ENCODE data around the gene EML3. TPM values are rescaled to one million over a fixed set of nuclear protein-coding genes. Genes with fewer than 3 reads are reported as not detected.
"Not testable (repeated sequence)": the region's sequence is repeated elsewhere in the genome, so short reads cannot be mapped to it uniquely, and the experiment has no call there.

EML3 gene
- total RNA-seq, 1 donor from 2014 or later, result 25.2 TPM

DNA sequence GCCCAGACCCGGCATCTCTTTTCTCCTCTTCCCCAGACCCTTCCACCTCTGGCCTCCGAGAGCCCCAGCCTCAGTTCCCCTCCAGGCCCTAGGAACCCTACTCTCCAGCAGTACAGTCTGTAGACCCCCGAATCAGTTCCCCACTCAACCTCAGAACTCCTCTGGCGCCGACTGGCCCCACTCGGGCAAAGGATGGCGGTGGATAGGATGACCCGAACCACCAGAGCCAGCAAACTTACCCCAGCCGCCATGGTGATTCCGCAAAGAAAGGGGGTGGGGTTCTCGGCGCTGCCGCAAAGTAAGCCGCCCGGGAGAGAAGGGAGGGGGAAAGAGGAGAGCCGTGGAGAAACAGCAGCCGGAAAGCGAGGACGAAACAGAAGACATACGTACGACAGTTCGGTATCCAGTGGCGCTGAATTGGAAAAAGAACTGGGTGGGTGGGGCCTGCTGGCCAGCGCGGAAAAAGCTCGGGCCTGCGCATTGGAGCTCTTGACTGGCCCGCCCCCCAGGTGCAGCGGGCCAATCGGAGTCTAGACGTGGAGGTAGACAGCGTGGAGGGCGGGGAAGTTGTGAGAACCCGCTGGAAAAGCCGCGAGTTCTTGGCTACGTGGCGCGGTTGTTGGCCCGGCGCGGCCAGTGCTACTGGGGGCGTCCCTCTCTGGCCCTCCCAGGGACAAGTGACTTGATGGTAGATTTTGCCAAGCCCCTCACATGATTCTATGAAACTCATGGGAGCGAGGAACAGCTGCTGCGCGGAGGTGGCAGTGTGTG is 38.8 kb downstream of the EML3 start, which contains the start of gene EEF1G:
EEF1G (minus strand) TSS at position 300 of the 771 bp plus-strand sequence; CDS start at position 251, 49 bp downstream.
- DNase-seq (ENCODE audit: low read depth in 2 of 2), result peak; percentile 100

GRCh38 chr11:62573006-62573591 is 39.5 kb downstream of the EML3 start:
- peak; percentile 31 to 53 for DNase-seq (ENCODE audit: low read depth in 2 of 2)

- DNase-seq (ENCODE audit: low read depth in 2 of 2), result no peak
Measured at GRCh38 chr11:62572431-62572830, 40.1 kb downstream of the EML3 start.

DNA sequence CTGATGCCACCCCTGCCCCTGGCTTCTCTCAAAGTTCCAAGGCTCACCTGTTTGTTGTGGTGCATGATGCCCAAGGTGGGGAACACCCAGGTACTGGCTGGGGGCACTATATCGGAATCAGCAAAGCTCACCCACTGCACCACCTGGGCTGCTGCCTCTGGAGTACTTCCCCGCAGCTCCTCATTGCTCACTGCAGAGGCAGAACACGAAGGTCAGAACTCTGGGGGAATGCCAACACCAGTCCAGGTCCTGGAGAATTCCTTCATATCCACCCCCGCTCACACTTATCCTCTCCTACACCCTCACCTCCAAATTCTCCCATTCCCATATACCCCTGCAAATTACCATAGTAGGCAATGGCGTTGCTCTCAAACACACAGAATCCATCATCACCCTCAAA is 41.1 kb downstream of the EML3 start:
- not testable (repeated sequence) for DNase-seq (ENCODE audit: low read depth in 2 of 2)

DNA sequence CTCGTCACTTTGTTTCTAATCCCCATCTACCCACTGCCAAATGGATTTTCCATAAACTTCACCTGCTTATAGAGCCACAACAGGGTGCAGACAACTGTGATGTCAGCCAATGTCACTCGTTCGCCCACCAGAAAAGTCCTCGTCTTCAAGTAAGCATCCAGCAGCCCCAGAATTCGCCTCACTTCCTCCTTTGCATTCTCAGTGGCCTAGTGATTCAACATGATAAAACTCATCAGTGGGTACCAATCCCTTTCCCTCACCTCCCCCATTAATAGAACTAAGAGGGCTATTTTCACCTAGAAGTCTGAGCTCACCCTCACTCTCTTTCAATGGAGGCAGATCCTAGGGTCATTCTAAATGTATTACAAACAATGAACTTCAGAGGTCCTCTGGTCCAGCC is 41.7 kb downstream of the EML3 start:
- DNase-seq (ENCODE audit: low read depth in 2 of 2), result not testable (repeated sequence)

GRCh38 chr11:62569611-62570010 is 43.0 kb downstream of the EML3 start:
- no peak for DNase-seq (ENCODE audit: low read depth in 2 of 2)

- DNase-seq (ENCODE audit: low read depth in 2 of 2), result no peak
Measured at GRCh38 chr11:62567018-62567633, 45.4 kb downstream of the EML3 start.

GRCh38 chr11:62566247-62566646 is 46.3 kb downstream of the EML3 start:
- no peak for DNase-seq (ENCODE audit: low read depth in 2 of 2)

DNA sequence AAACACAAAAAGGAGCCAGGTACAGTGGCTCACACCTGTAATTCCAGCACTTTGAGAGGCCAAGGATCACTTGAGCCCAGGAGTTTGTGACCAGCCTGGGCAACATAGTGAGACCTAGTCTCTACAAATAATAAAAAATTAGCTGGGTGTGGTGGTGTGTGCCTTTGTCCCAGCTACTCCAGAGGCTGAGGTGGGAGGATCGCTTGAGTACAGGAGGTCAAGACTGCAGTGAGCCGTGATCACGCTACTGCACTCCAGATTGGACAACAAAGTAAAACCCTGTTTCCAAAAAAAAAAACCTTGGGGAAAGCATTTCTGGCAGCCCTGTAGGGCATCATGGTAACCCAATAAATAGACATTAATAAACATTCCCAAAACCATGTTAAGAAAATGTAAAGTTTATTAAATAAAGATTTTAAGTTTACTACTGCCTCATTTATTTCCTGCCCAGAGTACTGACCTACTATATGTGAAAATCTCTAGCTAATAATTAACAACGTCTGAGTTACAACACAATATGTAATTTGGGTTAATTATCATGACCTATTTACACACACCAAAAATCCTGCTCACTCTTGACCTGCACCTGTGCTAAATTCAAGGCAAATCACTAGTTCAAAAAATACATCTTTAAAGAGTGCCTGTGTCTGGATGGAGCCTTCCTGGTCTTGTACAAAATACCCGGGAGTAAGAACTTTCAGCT is 47.3 kb downstream of the EML3 start:
- no peak for DNase-seq (ENCODE audit: low read depth in 2 of 2)

- not testable (repeated sequence) for DNase-seq (ENCODE audit: low read depth in 2 of 2)
Measured at GRCh38 chr11:62561677-62562230, 50.8 kb downstream of the EML3 start.

- DNase-seq (ENCODE audit: low read depth in 2 of 2), result peak; percentile 92 to 96
Measured at GRCh38 chr11:62560566-62561103, 51.9 kb downstream of the EML3 start.

- DNase-seq (ENCODE audit: low read depth in 2 of 2), result not testable (repeated sequence)
Measured at GRCh38 chr11:62559626-62560025, 52.9 kb downstream of the EML3 start.

GRCh38 chr11:62559204-62559603 is 53.4 kb downstream of the EML3 start:
- DNase-seq (ENCODE audit: low read depth in 2 of 2), result no peak

- no peak for DNase-seq (ENCODE audit: low read depth in 2 of 2)
Measured at GRCh38 chr11:62558669-62559068, 53.9 kb downstream of the EML3 start.

DNA sequence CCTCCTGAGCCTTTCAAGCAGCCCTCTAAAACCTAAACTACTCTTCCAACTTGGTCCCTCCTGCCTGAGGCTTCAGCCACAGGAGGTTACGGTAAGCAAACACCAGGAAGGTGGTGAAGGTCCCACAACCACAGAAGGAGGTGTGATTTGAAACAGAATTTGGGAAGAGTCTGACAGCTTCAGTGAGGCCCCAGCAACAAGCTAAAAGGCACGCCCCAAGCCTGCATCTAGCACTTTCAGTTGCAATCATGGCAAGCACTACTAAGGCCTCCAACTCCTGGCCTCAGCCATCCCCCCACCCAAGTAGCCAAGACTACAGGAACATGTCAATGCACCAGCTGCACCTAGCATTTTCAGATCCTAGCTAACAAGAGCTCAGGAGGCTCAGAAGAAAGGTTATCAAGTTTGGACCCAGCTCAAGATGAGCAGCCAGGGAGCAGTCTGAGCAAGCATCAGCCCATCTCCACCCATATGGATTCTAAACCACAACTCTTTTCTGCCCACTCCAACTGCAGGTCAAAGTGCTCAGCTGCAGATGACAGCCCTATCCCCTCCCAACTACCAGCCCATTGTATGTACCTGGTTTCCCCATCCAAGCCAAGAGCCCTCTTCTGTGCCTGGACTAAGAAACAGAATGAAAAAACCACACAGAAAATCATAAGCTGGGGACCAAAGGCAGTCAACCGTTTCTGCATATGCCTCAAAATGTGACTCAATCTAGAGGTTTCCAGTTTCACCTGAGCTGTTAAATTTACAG is 55.5 kb downstream of the EML3 start:
- DNase-seq (ENCODE audit: low read depth in 2 of 2), result no peak

- peak; percentile 88 to 91 for DNase-seq (ENCODE audit: low read depth in 2 of 2)
Measured at GRCh38 chr11:62556108-62556874, 56.3 kb downstream of the EML3 start.

GRCh38 chr11:62555464-62556107 is 57.0 kb downstream of the EML3 start:
- DNase-seq (ENCODE audit: low read depth in 2 of 2), result peak in 1 of 2 donors; percentile 32

GRCh38 chr11:62554387-62555167 is 58.0 kb downstream of the EML3 start:
- DNase-seq (ENCODE audit: low read depth in 2 of 2), result no peak
